Measurements from ENCODE around the gene RPH3AL.

- TF ChIP-seq EZH2phosphoT487 (IDR thresholded peaks at IDR 0.05; ENCODE audit: borderline replicate concordance, low read length) (no peak), EZH2 (IDR thresholded peaks at IDR 0.05; ENCODE audit: low read length, unreplicated experiment) (no peak), CTCF (conservative IDR thresholded peaks at IDR 0.05; ENCODE audit: low read depth, low read length) (no peak)
Observed at GRCh38 chr17:162689-163088, 189.9 kb downstream of the RPH3AL start.

All from PC-3 (cell line).